A673 (cell line): ENCODE data around the gene PCED1A. TPM values are rescaled to one million over a fixed set of nuclear protein-coding genes. Genes with fewer than 3 reads are reported as not detected.

Source experiments
- BruUV-seq: library from RNA; stranded (reverse); fragments of 400-500 nt; replicated peaks from 2 replicates; lab custom pipeline; 2021; lab: Mats Ljungman, UMichigan
- CTCF ChIA-PET: fragments of 300-600 bp; sonication (Branson Sonifier 250); formaldehyde crosslinking; loops from one replicate; lab custom pipeline; 2022; ENCODE audit warnings: antibody characterized with exemption; lab: Charles Lee
- POLR2A ChIA-PET: fragments of 300-600 bp; sonication (Branson Sonifier 250); formaldehyde crosslinking; loops from one replicate; lab custom pipeline; 2022; ENCODE audit warnings: antibody characterized with exemption; ENCODE audit not compliant: low non-redundant PET; lab: Charles Lee
- DNase-seq: peaks from one replicate; pipeline ENCODE4 v3.0.0-alpha.2; 2015; ENCODE audit warnings: low spot score
- H3K27ac ChIP-seq: fragments of 200-600 bp; sonication (generic); 2 replicates; pipeline ENCODE4 v1.5.1; 2016; ENCODE audit warnings: mixed run types, low read depth, mild to moderate bottlenecking, mixed read lengths, antibody characterized with exemption, low read length; ENCODE audit not compliant: poor library complexity, severe bottlenecking
- H3K27me3 ChIP-seq: fragments of 200-600 bp; sonication (generic); replicated peaks from 2 replicates; pipeline ENCODE4 v1.6.1; 2017; ENCODE audit warnings: mixed run types, low read depth, mild to moderate bottlenecking, mixed read lengths, antibody characterized with exemption, low read length; ENCODE audit not compliant: insufficient read depth, poor library complexity
- H3K36me3 ChIP-seq: fragments of 200-600 bp; sonication (generic); 2 replicates; pipeline ENCODE4 v1.6.1; 2016; ENCODE audit warnings: mixed run types, mild to moderate bottlenecking, mixed read lengths, antibody characterized with exemption, low read length; ENCODE audit not compliant: insufficient read depth, poor library complexity, severe bottlenecking
- H3K4me1 ChIP-seq: fragments of 200-600 bp; sonication (generic); 2 replicates; pipeline ENCODE4 v1.6.1; 2017; ENCODE audit warnings: mixed run types, mild to moderate bottlenecking, mixed read lengths, antibody characterized with exemption, low read length; ENCODE audit not compliant: insufficient read depth, poor library complexity, severe bottlenecking
- H3K4me3 ChIP-seq: fragments of 200-600 bp; sonication (generic); 2 replicates; pipeline ENCODE4 v1.5.1; 2016; ENCODE audit warnings: low read depth, mixed run types, mild to moderate bottlenecking, mixed read lengths, low read length; ENCODE audit not compliant: poor library complexity, severe bottlenecking
- H3K9me3 ChIP-seq: fragments of 200-600 bp; sonication (generic); 2 replicates; pipeline ENCODE4 v1.6.1; 2016; ENCODE audit warnings: mixed run types, low read depth, mild to moderate bottlenecking, mixed read lengths, antibody characterized with exemption, low read length; ENCODE audit not compliant: poor library complexity, severe bottlenecking
- EZH2 ChIP-seq: fragments of 200-600 bp; sonication (generic); IDR thresholded peaks from 2 replicates; pipeline ENCODE4 v1.6.1; 2017; ENCODE audit warnings: borderline replicate concordance, low read depth, mild to moderate bottlenecking, mixed read lengths, antibody characterized with exemption, low read length; ENCODE audit not compliant: poor library complexity, severe bottlenecking
- intact Hi-C: fragments of 100-400 bp; cut with micrococcal nuclease; formaldehyde crosslinking; loops from one replicate; pipeline ENCODE4 v1.10.0; 2022; ENCODE audit not compliant: unreplicated experiment
- total RNA-seq: library from RNA; stranded (reverse); gene quantifications from 2 replicates; pipeline ENCODE4 v1.2.3, GENCODE V29; 2021
- TF ChIP-seq, protein P1 (sequence below): fragments of 300-800, 200-600 bp; sonication (generic); conservative IDR thresholded peaks from 2 replicates; pipeline ENCODE4 v1.5.1; 2017; ENCODE audit warnings: low read depth, mild to moderate bottlenecking, antibody characterized with exemption, low read length, moderate library complexity, mixed read lengths

The PCED1A gene
- total RNA-seq, 1 experiment from 2014 or later, result 32.8 TPM

DNA sequence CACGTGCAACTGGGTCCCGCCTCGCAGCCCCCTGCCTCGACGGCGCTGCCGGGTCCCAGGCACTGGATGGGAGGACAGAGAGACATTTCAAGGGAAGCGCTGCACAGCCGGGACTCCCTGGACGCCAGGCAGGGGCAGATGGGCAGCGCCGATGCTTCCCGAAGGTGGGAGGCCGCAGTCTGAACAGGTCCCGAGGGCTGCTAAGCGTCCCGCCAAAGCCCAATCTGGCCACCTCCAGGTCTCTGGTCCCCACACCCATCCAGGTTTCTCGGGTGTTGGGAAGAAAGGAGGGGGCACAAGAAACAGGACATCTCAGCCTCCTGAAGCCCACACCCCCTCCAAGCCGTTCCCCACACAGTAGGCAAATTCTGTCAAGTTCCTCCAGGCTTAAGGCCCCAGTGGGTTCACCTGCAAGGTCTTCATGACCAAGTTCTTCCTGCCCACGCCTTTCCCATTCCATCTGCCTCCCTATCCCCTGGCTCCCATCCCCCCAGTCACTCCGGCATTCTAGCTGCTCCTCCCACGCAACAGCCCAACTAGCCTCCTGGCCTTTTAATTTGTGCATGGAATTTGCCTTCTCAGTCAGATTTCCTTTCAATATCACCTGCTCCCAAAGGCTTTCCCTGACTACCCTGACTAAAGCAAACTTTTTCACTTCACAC lies 34.6 kb downstream of the PCED1A start:
- Histone ChIP-seq H3K4me1 (no peaks in the 10 kb centered on the region), H3K9me3 (no peaks in the 10 kb centered on the region), H3K27ac (no peak overlapping the region), H3K36me3 (no peaks in the 10 kb centered on the region), H3K27me3 (peaks cover 51% of the 10 kb centered on the region), H3K4me3 (no peak overlapping the region)
- BruUV-seq, result no TSS peak
- intact Hi-C loops, result no loop called here
- no peak for DNase-seq
- POLR2A ChIA-PET, result no interaction called here
- TF ChIP-seq, protein P1, sequence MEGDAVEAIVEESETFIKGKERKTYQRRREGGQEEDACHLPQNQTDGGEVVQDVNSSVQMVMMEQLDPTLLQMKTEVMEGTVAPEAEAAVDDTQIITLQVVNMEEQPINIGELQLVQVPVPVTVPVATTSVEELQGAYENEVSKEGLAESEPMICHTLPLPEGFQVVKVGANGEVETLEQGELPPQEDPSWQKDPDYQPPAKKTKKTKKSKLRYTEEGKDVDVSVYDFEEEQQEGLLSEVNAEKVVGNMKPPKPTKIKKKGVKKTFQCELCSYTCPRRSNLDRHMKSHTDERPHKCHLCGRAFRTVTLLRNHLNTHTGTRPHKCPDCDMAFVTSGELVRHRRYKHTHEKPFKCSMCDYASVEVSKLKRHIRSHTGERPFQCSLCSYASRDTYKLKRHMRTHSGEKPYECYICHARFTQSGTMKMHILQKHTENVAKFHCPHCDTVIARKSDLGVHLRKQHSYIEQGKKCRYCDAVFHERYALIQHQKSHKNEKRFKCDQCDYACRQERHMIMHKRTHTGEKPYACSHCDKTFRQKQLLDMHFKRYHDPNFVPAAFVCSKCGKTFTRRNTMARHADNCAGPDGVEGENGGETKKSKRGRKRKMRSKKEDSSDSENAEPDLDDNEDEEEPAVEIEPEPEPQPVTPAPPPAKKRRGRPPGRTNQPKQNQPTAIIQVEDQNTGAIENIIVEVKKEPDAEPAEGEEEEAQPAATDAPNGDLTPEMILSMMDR, result no peak
- no peak for TF ChIP-seq EZH2
- CTCF ChIA-PET, result interaction anchor here (0.6 kb wide), 1 partner anchor 247 kb away, joined by 3 read pairs; no protein-coding TSS in a partner anchor

DNA sequence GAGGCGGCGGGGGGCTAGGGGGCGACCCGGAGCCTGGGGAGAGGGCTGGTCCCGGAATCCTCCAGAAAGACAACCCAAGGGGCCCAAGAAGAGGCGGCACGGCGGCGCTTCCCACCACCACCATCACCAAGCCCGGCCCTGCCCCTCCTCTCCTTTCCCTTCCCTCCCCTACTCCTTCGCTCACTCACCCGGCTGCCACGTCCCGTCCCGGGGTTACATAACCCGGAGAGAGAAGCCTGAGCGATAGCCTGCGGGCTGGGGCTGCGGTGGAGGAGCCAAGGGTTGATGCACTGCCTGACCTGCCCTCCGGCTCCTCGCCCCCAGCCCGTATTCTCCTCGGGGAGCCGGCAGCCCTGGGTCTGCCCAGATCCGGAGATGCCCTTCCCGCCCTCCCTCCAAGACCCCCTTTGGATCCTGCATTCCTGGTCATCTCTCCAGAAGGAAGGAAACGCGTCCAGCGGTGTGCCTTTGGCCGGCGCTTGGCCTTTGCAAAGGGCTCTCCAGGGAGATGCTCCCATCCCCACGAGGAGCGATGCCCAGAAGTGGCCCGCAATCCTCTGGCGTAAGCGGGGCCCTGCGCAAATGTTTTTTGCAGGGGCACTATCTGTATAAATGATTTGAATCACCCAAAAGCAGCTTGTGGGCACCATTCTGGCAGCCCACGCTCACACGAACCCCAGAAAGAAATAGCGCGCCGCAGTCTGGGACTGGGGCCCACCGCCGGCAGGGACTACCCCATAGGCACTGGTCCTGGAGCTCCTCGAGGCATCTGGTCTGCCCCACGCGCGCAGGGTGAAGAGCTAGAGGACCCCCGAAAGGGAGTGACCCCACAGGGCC lies 35.4 kb downstream of the PCED1A start:
- peaks cover 58% of the 10 kb centered on the region for H3K27me3 ChIP-seq
- H3K27ac ChIP-seq, result no peak overlapping the region
- H3K36me3 ChIP-seq, result no peaks in the 10 kb centered on the region
- no peak overlapping the region for H3K4me3 ChIP-seq
- no peak for TF ChIP-seq EZH2
- intact Hi-C loops, result no loop called here
- CTCF ChIA-PET, result interaction anchor here (0.9 kb wide), 1 partner anchor 49 kb away, joined by 3 read pairs; no protein-coding TSS in a partner anchor
- no peaks in the 10 kb centered on the region for H3K4me1 ChIP-seq
- no peaks in the 10 kb centered on the region for H3K9me3 ChIP-seq
- DNase-seq, result no peak
- BruUV-seq, result no TSS peak
- POLR2A ChIA-PET, result no interaction called here

DNA sequence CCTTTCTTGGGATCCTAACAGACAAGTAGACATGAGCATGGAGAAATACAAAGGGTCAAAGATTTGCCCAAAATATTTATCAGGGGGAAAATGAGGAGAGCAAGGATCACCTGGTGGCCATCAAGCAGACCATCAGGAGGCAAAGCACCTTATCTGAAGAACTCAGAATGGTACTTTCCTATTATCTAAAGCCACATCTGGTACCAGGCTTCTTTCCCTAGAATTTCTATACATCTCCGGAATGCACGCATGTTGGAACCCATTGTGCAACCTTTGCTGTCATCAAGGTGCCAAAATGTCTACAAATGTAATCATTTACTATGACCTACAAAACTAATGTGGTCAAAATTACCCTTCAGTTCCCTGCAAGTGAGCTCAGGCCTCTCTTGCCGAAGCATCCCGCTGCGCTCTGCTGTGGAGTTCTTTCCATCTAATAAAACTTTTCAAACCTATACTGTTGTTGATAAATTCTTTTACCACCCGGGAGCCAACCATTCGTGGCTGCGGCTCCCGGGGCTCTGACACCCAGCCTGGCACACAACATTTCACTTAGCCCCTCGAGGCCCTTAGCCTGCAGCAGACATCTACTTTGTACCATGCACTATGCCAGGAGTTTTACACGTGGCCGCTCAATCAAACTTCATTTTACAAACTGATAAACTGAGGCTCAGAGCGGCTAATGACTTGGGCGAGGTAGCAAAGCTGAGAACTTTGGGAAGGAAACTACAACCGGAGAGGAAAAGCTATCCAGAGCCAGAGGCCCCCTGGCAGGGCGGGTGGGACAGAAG lies 36.2 kb downstream of the PCED1A start:
- TF ChIP-seq, protein P1, result no peak
- no peak for TF ChIP-seq EZH2
- H3K27ac ChIP-seq, result no peak overlapping the region
- peaks cover 5% of the 10 kb centered on the region for H3K4me1 ChIP-seq
- peaks cover 66% of the 10 kb centered on the region for H3K27me3 ChIP-seq
- intact Hi-C loops, result no loop called here
- no TSS peak for BruUV-seq
- POLR2A ChIA-PET, result no interaction called here
- H3K36me3 ChIP-seq, result no peaks in the 10 kb centered on the region
- CTCF ChIA-PET, result interaction anchor here (0.9 kb wide), 1 partner anchor 49 kb away, joined by 3 read pairs; no protein-coding TSS in a partner anchor
- no peak for DNase-seq
- H3K4me3 ChIP-seq, result no peak overlapping the region
- H3K9me3 ChIP-seq, result no peaks in the 10 kb centered on the region
